ENCODE measurements around the gene HLA-E.

GRCh38 chr6:30497714-30498113 lies 8.4 kb downstream of the HLA-E start:
- TF ChIP-seq CTCF (IDR thresholded peaks at IDR 0.05; ENCODE audit: extremely low read depth in 1 of 2, insufficient read depth in 1 of 2, low read depth in 1 of 2, low read length in 2 of 2) (no peak), POLR2A (IDR thresholded peaks at IDR 0.05; ENCODE audit: low read depth, low read length) (no peak), EZH2 (IDR thresholded peaks at IDR 0.05; ENCODE audit: borderline replicate concordance, low read depth, low read length, severe bottlenecking) (no peak), GATA2 (IDR thresholded peaks at IDR 0.05; ENCODE audit: insufficient read depth, insufficient read length, low read depth, low read length) (no peak), POLR2AphosphoS5 (IDR thresholded peaks at IDR 0.05; ENCODE audit: insufficient read depth, low read depth, low read length) (no peak), MAX (IDR thresholded peaks at IDR 0.05; ENCODE audit: insufficient read depth, insufficient read length) (no peak), FOS (IDR thresholded peaks at IDR 0.05; ENCODE audit: borderline replicate concordance, insufficient read depth, low read length) (no peak)
